ENCODE results near the gene SEMA4C. TPM values are rescaled to one million over a fixed set of nuclear protein-coding genes. Genes with fewer than 3 reads are reported as not detected.

SEMA4C gene
- polyA plus RNA-seq, 3 donors = 0.08 to 5.7 (median 0.21) TPM

DNA sequence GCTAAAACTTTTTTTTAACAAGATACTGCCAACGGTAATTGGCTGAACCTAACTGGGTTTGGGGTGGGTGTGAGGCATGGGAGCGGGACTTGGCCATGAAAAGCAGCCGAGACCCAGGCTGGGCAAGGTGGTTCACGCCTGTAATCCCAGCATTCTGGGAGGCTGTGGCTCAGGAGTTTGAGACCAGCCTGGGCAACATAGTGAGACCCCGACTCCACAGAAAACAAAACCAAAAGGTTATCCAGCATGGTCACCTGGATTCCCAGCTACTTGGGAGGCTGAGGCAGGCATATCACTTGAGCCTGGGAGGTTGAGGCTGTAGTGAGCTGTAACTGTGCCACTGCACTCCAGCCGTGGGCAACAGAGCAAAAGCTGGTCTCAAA is 11.0 kb upstream of the SEMA4C start:
- WGBS (ENCODE audit: insufficient coverage) = 82% methylated on average over 6 of the region's 6 CpGs
- H3K27ac Mint-ChIP-seq = no peak overlapping the region
- H3K4me3 Mint-ChIP-seq = peak overlapping the region in 1 of 2 donors; percentile 57
- H3K9ac ChIP-seq (ENCODE audit: insufficient read depth, low read length, poor library complexity, severe bottlenecking) = no peak overlapping the region
- H3K36me3 ChIP-seq (replicated peaks in 1 of 2; ENCODE audit: control insufficient read depth in 1 of 2, insufficient read depth in 2 of 2, low read length in 2 of 2) = no peaks in the 10 kb centered on the region
- no peak overlapping the region for H3K4me3 ChIP-seq (replicated peaks in 1 of 3; ENCODE audit: low read depth in 2 of 3, low read length in 3 of 3)
- no peak for DNase-seq
- H3K9me3 Mint-ChIP-seq = peaks cover 0 to 2% (median 0%) of the 10 kb centered on the region in 7 donors
- H3K27me3 Mint-ChIP-seq (ENCODE audit: low read depth in 3 of 3) = peaks cover 61 to 98% (median 82%) of the 10 kb centered on the region in 3 donors
- H3K4me2 ChIP-seq (replicated peaks; ENCODE audit: extremely low read depth, low read length, poor library complexity, severe bottlenecking) = no peak overlapping the region
- H3K9me3 ChIP-seq (replicated peaks in 1 of 2; ENCODE audit: control insufficient read depth in 1 of 2, insufficient read depth in 1 of 2, low read length in 2 of 2) = no peaks in the 10 kb centered on the region
- H3K4me1 Mint-ChIP-seq = peaks cover 11% of the 10 kb centered on the region
- no peak overlapping the region for H2AFZ ChIP-seq (ENCODE audit: insufficient read depth, low read depth, low read length, poor library complexity, severe bottlenecking)
- H3K27ac ChIP-seq (ENCODE audit: low read depth in 1 of 2, low read length in 2 of 2) = no peak overlapping the region
- H3K4me1 ChIP-seq (ENCODE audit: control insufficient read depth in 1 of 2, insufficient read depth in 2 of 2, low read length in 2 of 2) = peaks cover 14 to 16% of the 10 kb centered on the region in 2 donors
- H3K27me3 ChIP-seq (ENCODE audit: control insufficient read depth in 2 of 2, insufficient read depth in 2 of 2, low read length in 2 of 2) = peaks cover 0 to 91% of the 10 kb centered on the region in 2 donors
- TF ChIP-seq, protein P1, sequence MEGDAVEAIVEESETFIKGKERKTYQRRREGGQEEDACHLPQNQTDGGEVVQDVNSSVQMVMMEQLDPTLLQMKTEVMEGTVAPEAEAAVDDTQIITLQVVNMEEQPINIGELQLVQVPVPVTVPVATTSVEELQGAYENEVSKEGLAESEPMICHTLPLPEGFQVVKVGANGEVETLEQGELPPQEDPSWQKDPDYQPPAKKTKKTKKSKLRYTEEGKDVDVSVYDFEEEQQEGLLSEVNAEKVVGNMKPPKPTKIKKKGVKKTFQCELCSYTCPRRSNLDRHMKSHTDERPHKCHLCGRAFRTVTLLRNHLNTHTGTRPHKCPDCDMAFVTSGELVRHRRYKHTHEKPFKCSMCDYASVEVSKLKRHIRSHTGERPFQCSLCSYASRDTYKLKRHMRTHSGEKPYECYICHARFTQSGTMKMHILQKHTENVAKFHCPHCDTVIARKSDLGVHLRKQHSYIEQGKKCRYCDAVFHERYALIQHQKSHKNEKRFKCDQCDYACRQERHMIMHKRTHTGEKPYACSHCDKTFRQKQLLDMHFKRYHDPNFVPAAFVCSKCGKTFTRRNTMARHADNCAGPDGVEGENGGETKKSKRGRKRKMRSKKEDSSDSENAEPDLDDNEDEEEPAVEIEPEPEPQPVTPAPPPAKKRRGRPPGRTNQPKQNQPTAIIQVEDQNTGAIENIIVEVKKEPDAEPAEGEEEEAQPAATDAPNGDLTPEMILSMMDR (IDR thresholded peaks at IDR 0.05) = no peak
- H4K20me1 ChIP-seq (ENCODE audit: insufficient read depth, low read length) = no peaks in the 10 kb centered on the region
- peaks cover 0 to under 1% of the 10 kb centered on the region in 2 donors for H3K36me3 Mint-ChIP-seq
- H3K79me2 ChIP-seq (ENCODE audit: insufficient read depth, low read length) = no peaks in the 10 kb centered on the region
- intact Hi-C loops (cut with micrococcal nuclease) = no loop called here

DNA sequence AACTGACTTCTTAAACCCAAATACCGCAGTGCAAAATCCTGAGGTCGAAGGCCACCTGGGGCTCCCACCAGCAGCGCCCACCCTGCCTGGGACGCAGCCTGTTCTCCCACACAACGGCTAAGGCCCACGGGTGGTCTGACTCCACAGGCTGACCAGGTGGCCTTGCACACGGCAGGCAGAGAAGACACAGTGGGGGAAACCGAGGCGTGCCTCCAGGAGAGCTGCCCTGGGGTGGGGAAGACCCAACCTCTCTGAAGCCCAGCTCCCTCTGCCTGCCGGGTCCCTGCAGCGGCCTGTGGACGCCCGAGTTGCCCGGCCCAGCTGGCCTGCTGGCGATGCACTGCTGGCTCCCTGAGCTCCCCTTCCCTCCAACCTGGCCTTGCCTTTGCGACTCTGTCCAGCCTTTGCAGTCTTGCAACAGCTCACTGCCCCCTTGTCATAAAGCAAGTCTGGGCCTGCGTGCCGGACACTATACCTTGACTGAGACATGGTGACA is 9.7 kb upstream of the SEMA4C start:
- Histone ChIP-seq H3K4me2 (replicated peaks; ENCODE audit: extremely low read depth, low read length, poor library complexity, severe bottlenecking) (no peak overlapping the region), H3K27me3 (ENCODE audit: control insufficient read depth in 2 of 2, insufficient read depth in 2 of 2, low read length in 2 of 2) (peaks cover 0 to 94% of the 10 kb centered on the region in 2 donors), H3K79me2 (ENCODE audit: insufficient read depth, low read length) (no peaks in the 10 kb centered on the region), H3K4me1 (ENCODE audit: control insufficient read depth in 1 of 2, insufficient read depth in 2 of 2, low read length in 2 of 2) (peaks cover 8 to 9% of the 10 kb centered on the region in 2 donors), H3K36me3 (replicated peaks in 1 of 2; ENCODE audit: control insufficient read depth in 1 of 2, insufficient read depth in 2 of 2, low read length in 2 of 2) (no peaks in the 10 kb centered on the region), H2AFZ (ENCODE audit: insufficient read depth, low read depth, low read length, poor library complexity, severe bottlenecking) (no peak overlapping the region), H3K4me3 (replicated peaks in 1 of 3; ENCODE audit: low read depth in 2 of 3, low read length in 3 of 3) (no peak overlapping the region), H3K27ac (ENCODE audit: low read depth in 1 of 2, low read length in 2 of 2) (no peak overlapping the region), H4K20me1 (ENCODE audit: insufficient read depth, low read length) (no peaks in the 10 kb centered on the region), H3K9ac (ENCODE audit: insufficient read depth, low read length, poor library complexity, severe bottlenecking) (no peak overlapping the region), H3K9me3 (replicated peaks in 1 of 2; ENCODE audit: control insufficient read depth in 1 of 2, insufficient read depth in 1 of 2, low read length in 2 of 2) (no peaks in the 10 kb centered on the region)
- no peak for DNase-seq
- peaks cover 58 to 98% (median 81%) of the 10 kb centered on the region in 3 donors for H3K27me3 Mint-ChIP-seq (ENCODE audit: low read depth in 3 of 3)
- peak overlapping the region in 1 of 2 donors; percentile 63 for H3K4me3 Mint-ChIP-seq
- 96% methylated on average over 11 of the region's 18 CpGs for WGBS (ENCODE audit: insufficient coverage)
- intact Hi-C loops (cut with micrococcal nuclease) = no loop called here
- TF ChIP-seq, protein P1 (IDR thresholded peaks at IDR 0.05) = no peak
- peaks cover 12% of the 10 kb centered on the region for H3K4me1 Mint-ChIP-seq
- no peak overlapping the region for H3K27ac Mint-ChIP-seq
- H3K36me3 Mint-ChIP-seq = no peaks in the 10 kb centered on the region
- H3K9me3 Mint-ChIP-seq = peaks cover 0 to 5% (median 0%) of the 10 kb centered on the region in 7 donors

All from CD14-positive monocyte (primary cell).